Bronchial epithelial cell (primary cell): Measurements from ENCODE around the gene GATAD2B. TPM values are rescaled to one million over a fixed set of nuclear protein-coding genes. Genes with fewer than 3 reads are reported as not detected.

Source experiments
- DNase-seq: peaks from one replicate; pipeline ENCODE4 v3.0.0-alpha.2; 2010; ENCODE audit warnings: low read depth
- FAIRE-seq: peaks from 2 replicates; lab custom pipeline; 2011; peaks lifted over from hg19 to GRCh38; lab: Jason Lieb, UNC
- H3K27me3 ChIP-seq: 2 replicates; pipeline ENCODE4 v1.5.1; 2011; ENCODE audit warnings: low read length; ENCODE audit not compliant: control insufficient read depth, insufficient read depth
- H3K36me3 ChIP-seq: 2 replicates; pipeline ENCODE4 v1.5.1; 2011; ENCODE audit warnings: low read length; ENCODE audit not compliant: control insufficient read depth, insufficient read depth
- H3K4me3 ChIP-seq: 2 replicates; pipeline ENCODE4 v1.5.1; 2011; ENCODE audit warnings: mild to moderate bottlenecking, low read depth, low read length, control low read depth
- CTCF ChIP-seq: IDR thresholded peaks from 2 replicates; pipeline ENCODE4 v1.5.1; 2011; ENCODE audit warnings: mild to moderate bottlenecking, moderate library complexity, low read length, control low read depth, inconsistent platforms; ENCODE audit not compliant: insufficient read depth, severe bottlenecking
- total RNA-seq: library from RNA; depleted of rRNA; stranded (reverse); fragments of >200 nt; gene quantifications from 2 replicates; pipeline ENCODE4 v1.2.1, GENCODE V29; 2014

GATAD2B gene
- total RNA-seq, 1 donor from 2014 or later: 1.8 TPM

- TF ChIP-seq CTCF: peak; percentile 42
- DNase-seq: peak; percentile 97
- no peaks in the 10 kb centered on the region for H3K27me3 ChIP-seq
- FAIRE-seq: no peak
- no peaks in the 10 kb centered on the region for H3K36me3 ChIP-seq
- peak within 1 kb of the TSS; percentile 57 for H3K4me3 ChIP-seq
Measured at GRCh38 chr1:153967107-153967999, 44.6 kb upstream of the GATAD2B start, which contains the start of gene CREB3L4. TSS of gene CREB3L4 (plus strand) at chr1:153967902. CDS start at chr1:153968526, 624 bp downstream.

DNA sequence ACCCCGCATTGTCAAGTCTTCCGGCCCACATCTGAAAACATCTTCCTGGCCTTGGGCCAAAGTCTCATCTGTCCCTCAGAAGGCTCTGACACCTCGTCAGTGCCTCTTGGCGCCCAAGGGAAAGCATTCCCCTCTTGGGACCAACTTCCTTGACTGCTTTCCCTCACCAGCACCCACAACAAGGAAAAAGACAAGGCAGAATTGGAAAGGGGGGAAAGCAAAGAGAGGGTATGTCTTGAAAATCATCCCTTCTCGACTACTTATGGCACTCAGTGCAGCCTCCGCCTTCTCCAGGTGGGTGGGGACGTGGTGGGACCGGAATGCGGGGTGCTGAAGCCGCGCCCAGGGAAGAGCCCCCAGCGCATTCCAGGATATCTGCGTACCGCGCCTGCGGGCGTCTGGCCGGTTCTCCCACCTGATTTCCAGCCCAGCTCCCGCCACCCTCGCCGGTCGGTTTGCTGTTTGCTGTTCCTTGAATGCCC lies 41.1 kb upstream of the GATAD2B start:
- Histone ChIP-seq H3K27me3 (no peaks in the 10 kb centered on the region), H3K4me3 (peak overlapping the region; percentile 80), H3K36me3 (peaks cover 9% of the 10 kb centered on the region)
- DNase-seq (peak; percentile 74), FAIRE-seq (no peak)
- no peak for TF ChIP-seq CTCF

GRCh38 chr1:153963030-153963849 lies 40.5 kb upstream of the GATAD2B start, which contains the start of gene SLC39A1:
TSS of gene SLC39A1 (minus strand) at chr1:153963537. CDS start at chr1:153962715, 822 bp downstream.
- no peak for TF ChIP-seq CTCF
- FAIRE-seq (no peak), DNase-seq (peak; percentile 92)
- Histone ChIP-seq H3K27me3 (no peaks in the 10 kb centered on the region), H3K36me3 (peaks cover 9% of the 10 kb centered on the region), H3K4me3 (peak within 1 kb of the TSS; percentile 80)

DNA sequence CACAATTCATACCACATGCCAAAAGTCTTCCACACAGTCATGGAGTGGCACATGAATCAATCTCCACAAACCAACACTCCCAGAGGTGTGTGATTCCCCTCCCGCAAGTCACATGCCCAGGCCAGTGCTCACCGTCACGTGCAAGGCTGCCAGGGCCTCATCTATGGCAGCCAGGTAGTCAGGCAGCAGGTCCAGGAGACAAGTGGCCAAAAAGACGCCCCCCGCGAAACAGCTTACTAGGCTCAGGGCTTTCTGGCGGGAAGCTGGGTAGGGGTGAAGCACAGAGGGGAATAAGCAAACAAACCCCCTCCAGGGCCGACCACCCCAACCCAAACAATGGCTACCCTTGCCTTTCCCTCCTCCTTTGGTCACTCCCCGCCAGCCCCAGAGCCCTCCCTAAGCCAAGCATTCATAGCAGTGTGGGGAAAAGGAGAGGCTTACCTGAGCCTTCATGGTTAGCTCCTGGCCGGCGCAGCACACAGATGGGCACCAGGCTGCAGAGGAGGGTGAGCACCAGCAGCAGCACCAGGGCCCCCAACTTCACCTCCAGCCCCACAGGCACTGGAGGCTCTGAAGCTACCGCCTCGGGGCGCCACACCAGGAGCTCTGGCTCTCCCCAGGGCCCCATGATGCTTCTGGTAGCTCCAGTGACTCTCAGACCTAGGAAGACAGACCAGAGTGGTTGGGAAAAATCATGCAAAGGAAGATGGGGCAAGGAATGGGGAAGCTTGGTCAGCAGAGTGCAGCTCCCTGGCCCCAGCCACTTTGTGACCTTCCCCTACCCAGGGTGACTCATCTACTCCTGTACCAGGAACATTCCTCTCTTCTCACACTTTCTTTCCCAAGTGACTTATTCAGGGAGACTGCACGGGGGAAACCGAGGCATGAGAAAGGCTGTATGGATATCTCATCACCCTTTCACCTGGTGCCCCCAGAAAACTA lies 39.6 kb upstream of the GATAD2B start:
- no peak for TF ChIP-seq CTCF
- no peaks in the 10 kb centered on the region for H3K27me3 ChIP-seq
- peak overlapping the region; percentile 80 for H3K4me3 ChIP-seq
- DNase-seq: peak; percentile 65
- H3K36me3 ChIP-seq: peaks cover 9% of the 10 kb centered on the region
- no peak for FAIRE-seq

DNA sequence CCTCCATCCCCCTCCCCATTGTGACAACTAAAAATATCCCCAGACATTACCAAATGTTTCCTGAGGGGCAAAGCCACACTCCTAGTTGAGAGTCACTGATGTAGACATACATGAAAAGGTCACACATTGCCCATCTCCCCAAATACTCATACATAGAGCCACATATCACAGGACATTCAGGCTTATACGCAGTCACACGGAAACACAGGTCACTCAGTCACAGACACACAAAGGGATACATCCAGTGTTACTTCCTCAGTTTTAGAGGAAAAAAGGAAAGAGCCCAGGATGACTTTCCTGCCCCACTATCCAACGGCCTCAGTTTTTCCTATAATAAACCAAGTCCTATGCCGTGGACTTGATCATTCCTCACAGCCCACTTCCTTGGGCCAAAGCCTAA lies 38.6 kb upstream of the GATAD2B start:
- Histone ChIP-seq H3K27me3 (no peaks in the 10 kb centered on the region), H3K36me3 (peaks cover 9% of the 10 kb centered on the region), H3K4me3 (no peak overlapping the region)
- no peak for TF ChIP-seq CTCF
- no peak for FAIRE-seq
- DNase-seq: no peak
